ENCODE measurements around the gene SIRPB2.

SIRPB2 gene

DNA sequence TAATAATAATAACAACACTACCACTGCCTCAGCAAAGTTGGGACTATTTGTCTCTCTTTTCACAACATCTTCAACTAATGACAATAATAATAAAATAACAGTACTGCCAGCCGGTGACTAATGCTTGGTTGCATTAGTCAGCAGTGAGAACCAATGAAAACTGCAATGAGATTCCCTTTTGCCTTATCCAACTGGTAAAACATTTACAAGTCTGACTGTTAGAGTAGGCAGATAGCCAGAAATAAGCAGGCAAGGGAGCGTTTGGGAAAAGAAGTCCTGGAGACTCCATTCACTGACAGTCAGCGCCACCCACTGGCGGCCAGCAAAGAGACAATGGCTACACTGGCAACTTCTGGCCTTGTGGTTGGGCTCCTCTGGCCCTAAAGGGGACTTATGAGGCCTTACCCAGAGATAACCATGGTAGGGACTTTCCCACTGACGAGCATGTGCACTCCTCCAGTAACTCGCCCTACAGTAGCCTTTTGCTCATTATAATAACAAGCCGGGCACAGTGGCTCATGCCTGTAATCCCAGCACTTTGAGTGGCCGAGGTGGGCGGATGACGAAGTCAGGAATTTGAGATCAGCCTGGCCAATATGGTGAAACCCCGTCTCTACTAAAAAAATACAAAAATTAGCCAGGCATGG is 21.2 kb downstream of the SIRPB2 start:
- DNase-seq: peak; percentile 20

GRCh38 chr20:1469306-1469905 is 21.8 kb downstream of the SIRPB2 start:
- no peak for DNase-seq

DNA sequence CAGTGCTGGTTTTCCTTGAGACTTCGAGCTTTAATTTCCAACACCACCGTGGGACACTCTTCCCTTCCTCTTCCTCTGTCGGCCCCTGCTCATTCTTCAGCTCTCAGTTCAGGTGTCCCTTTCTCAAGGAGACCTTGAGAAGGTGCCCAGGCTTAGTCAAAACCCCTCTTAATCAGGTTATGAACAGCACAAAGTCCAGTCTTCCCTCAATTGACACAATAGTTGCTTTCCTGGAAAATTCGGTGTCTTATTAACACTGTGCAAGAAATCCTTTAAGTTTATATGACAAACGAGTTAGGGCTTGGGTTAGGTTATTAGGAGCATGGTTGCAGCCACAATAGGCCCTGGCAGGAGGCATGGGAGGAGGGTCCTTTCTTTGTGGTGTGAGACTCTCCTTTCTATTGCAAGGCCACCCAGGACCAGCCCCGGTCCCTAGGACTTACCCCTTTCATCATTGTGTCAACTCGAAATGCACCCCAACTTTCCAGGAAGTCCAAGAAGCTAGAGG is 23.0 kb downstream of the SIRPB2 start:
- DNase-seq: no peak

GRCh38 chr20:1467355-1468116 is 23.7 kb downstream of the SIRPB2 start:
- peak; percentile 40 for DNase-seq

DNA sequence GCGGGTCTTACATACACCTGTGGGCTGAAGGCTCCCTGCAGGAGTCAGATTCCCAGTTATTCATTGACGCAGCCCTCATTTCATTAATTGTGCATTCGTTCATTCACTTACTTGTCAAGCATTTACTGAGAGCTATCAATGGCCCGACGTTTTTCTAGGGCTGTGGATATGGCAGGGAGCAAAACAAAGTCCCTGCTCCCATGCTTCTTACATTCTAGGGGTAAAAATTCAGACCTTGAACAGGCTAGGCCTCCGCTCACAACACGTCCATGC is 24.2 kb downstream of the SIRPB2 start:
- DNase-seq: no peak

DNA sequence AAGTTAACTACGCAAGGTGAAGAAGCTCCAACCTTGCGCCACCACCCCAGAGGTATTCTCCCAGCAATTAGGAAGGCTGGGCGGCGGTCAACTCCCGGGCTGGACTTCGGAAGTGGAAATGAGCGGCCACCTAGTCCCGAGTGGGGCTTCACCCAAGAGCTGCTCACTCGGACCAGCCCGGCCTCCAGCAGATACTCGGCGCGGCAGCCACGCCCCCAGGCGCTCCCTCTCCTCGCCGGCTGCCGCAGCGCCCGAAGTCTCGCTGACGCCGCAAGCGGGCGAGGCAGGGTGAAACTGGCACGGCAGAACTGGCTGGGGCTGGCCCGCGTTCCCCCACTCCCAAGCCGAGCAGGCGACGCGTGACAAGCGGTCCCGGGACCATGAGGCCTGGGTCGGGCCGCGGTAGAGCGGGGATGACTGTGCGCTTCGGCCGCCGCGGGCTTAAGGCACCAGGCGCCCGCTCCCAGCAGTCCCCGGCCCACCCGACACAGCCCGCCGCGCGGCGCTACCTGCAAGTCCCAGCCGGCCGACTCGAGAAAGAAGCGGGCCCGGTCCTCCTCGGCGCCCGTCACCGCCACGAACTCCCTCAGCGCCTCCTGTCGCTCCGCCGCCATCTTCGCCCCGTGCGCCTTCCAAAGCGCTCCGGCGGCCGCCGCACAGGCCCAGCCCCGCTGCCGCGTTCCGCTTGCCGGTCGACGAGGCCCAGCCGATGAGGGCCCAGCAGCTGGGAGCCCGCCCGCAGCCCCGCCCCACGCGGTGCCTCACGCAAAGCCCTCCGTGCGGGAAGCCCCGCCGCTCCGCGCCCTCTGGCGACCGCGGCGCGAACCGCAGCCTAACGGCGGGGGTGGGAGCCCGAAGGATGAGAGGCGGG is 24.8 kb downstream of the SIRPB2 start, which contains the start of gene NSFL1C:
TSS of gene NSFL1C (minus strand) at position 639 of the 871 bp plus-strand sequence. CDS start at position 614, 25 bp downstream.
- peak; percentile 97 for DNase-seq

DNA sequence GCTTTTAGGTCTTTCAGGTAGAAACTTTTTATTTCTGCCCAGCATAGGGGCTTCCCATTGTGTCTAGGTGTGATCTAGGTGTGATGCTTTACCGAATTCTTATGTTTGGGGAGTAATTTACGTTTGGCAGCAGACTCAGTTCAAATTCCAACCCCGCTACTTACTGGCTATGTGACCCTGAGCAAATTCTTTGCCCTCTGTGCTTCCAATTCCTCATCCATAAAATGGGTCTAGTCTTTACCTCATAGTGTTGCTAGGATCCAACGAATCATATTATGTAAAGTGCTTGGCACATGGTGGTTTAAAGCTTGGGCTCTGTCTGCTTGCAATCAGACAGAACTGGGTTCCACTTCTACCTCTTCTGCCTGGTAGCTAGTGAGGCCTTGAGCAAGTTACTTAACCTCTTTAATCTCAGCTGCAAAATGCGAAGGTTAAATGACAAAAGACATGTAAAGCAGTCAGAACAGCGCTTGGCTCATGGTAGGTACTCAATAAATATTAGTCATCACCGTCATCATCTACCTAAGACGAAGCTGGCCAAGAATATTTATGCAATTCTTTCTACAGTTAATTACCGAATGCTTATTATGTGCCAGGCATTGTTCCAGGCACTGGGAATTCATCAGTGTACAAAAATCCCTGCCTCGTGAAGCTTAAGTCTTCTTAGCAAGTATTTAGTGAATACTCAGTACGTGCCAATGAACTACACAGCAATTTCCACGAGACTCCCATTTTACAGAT is 25.6 kb downstream of the SIRPB2 start:
- DNase-seq: no peak

DNA sequence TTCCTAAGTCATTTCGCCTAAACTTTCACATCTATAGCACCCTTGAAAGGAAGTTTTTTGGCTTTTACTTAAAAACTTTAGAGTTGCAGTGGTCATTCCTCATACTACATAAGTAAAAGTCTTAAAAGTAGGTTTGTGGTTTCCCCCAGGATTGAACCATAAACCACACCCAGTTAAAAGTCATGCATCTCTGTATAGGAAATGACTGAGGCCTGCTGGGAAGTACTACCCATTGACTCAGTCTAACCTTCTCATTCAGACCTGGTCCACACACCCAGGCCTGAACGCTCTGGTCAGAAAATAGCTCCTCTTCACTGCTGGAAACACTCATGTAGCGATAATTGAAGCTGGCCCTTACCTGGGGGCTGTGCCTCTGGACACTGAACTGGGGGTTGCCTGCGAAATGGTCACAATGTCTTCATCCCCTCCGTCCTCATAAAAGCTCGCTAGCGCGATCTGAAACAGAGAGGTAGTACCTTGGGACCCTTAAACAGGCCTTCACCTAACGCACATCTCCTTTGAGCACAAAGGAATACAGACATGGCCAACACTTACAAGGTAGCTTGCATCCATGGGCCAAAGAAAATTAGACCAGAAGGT is 27.1 kb downstream of the SIRPB2 start:
- DNase-seq: no peak

DNA sequence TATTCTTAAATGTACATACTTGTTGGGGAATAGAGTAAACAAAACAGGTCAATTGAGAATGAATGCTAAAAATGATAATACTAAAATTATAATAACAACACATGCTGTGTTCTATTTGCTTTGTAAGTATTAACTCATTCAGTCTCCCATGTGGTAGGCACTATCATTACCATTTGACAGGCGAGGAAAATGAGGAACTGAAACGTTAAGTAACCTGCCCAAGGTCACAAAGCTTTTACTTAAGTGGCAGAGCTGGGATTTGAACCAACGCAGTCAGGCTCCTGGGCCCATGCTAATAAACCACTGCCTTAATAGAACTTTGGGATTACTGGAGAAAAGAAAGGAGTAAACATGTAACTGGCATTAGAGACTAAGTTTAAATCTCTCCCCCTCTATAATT is 28.4 kb downstream of the SIRPB2 start:
- DNase-seq: no peak

- DNase-seq: no peak
These were observed 29.2 kb downstream of the SIRPB2 start for GRCh38 chr20:1462001-1462400.

GRCh38 chr20:1460275-1460674 is 30.9 kb downstream of the SIRPB2 start:
- no peak for DNase-seq

- no peak for DNase-seq
These were observed 33.2 kb downstream of the SIRPB2 start for GRCh38 chr20:1457992-1458391.

DNA sequence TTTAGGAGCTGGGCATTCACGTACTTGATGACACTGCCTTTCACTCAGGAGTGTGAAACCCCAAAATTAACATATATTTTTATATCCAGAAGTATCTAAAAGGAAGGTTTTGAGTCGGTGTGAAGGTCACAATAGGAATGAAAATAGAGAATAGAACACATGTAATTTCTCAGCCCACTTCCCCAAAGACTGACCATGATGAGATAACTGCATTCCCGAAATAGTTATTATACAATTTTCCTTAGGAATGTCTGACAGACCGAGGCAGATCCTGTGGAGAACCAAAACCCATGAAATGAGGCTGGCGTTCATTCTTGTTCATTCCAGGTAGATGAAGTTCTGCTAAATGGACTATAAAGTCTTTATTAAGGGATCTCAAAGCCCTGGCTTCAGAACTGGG is 34.9 kb downstream of the SIRPB2 start:
- DNase-seq: no peak

DNA sequence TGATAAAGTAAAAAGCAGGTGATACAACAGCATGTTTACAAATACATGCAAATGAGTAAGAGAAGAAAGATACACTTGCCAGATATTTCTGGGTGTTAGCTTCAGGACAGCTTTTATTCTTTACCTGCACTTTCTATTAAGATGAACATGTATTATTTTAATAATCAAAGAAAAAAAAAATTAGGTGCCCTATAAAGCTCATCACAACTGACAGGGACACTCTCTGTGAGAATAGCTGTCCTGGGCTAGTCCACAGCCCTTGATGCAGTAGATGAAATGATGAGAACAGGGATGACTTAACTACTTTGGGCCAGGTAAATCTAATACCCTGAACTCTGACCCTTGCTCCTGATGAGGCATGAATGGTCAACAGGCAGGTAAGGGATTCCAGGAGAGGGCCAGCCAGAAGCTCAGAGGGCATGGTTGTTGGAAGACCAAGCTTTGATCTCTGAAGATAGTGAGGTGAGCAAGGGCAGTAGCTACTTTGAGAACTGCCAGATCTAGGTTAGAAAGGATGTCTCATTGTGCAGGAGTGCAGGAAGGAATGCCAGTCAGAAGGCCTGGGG is 40.2 kb downstream of the SIRPB2 start:
- DNase-seq: no peak

GRCh38 chr20:1449370-1449769 is 41.9 kb downstream of the SIRPB2 start:
- no peak for DNase-seq

- DNase-seq: no peak
These were observed 43.1 kb downstream of the SIRPB2 start for GRCh38 chr20:1448081-1448620.

GRCh38 chr20:1446536-1446935 is 44.7 kb downstream of the SIRPB2 start:
- no peak for DNase-seq

- no peak for DNase-seq
These were observed 48.1 kb downstream of the SIRPB2 start for GRCh38 chr20:1443085-1443484.

DNA sequence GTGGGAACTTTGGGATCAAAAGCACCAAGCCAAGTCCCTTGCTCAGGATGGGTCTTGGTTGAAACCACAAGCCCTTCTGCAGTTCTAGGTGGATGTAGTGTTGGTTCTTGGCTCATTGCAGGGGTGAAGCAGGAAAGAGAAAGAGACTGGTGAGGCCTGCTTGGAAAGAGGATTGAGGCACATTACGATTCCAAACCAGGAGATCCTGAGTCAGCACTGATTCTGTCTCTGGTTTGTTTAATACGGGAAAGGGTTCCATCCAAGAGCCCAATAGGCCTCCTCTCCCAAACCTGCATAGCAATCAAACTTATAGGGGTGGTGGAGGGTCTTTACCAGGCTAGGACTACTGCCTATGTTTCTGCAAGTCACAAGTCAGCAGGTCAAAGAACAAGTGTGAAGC is 48.9 kb downstream of the SIRPB2 start:
- DNase-seq: no peak

GRCh38 chr20:1441133-1441532 is 50.1 kb downstream of the SIRPB2 start:
- no peak for DNase-seq

GRCh38 chr20:1440024-1440423 is 51.2 kb downstream of the SIRPB2 start:
- peak; percentile 9 for DNase-seq

Measured in CD4-positive, alpha-beta T cell treated with Interleukin-10 for 1 hour (primary cell).